K562 (cell line): Measurements from ENCODE around the gene LGALS7. TPM values are rescaled to one million over a fixed set of nuclear protein-coding genes. Genes with fewer than 3 reads are reported as not detected.
A peak's percentile ranks its signal among the peaks of the same experiment; 100 is the strongest.

Experiments used
- ATAC-seq: fragments of 200-7000 bp; cut with Tn5 transposase; 3 replicates; pipeline ENCODE4 v1.9.1; 2020; ENCODE audit warnings: moderate library complexity
- BruUV-seq: library from RNA; stranded (reverse); fragments of 400-500 nt; replicated peaks from 2 replicates; lab custom pipeline; 2021; lab: Mats Ljungman, UMichigan
- CTCF ChIA-PET: fragments of 300-600 bp; formaldehyde crosslinking; extraction: SDS; loops from one replicate; lab custom pipeline; 2021; ENCODE audit warnings: low intra/inter-chr PET ratio; lab: Yijun Ruan, JAX
- POLR2A ChIA-PET: fragments of 300-600, 350-650 bp; sonication (Branson Sonifier 250); formaldehyde crosslinking; extraction: SDS; loops from one replicate; lab custom pipeline; 2021; ENCODE audit warnings: antibody characterized with exemption, inconsistent platforms; lab: Yijun Ruan, JAX
- DNase-seq, 4 experiments: peaks; one replicate each; pipeline versions ENCODE4 v3.0.0 to v3.0.0-alpha.2; 2011 to 2018; ENCODE audit warnings: low spot score in 3 of 4, mixed read lengths in 3 of 4; ENCODE audit errors: extremely low read depth in 1 of 4
- FAIRE-seq: peaks from 2 replicates; lab custom pipeline; 2011; peaks lifted over from hg19 to GRCh38; lab: Jason Lieb, UNC
- H2AFZ ChIP-seq: 2 replicates; pipeline ENCODE4 v1.6.0; 2011; ENCODE audit warnings: low read depth, low read length, control low read depth, inconsistent platforms
- H3K27ac ChIP-seq: fragments of 200-600 bp; 3 replicates; pipeline ENCODE4 v1.8.0; 2011; ENCODE audit warnings: low read depth, mild to moderate bottlenecking, control low read depth, inconsistent platforms, low read length, moderate library complexity, mixed read lengths; ENCODE audit errors: extremely low read depth
- H3K27me3 ChIP-seq, 2 experiments: fragments of 300-600 bp in 1 of 2; 2 replicates in 1 of 2; 3 replicates in 1 of 2; pipeline versions ENCODE4 v1.6.0 to v1.8.0; 2011; ENCODE audit warnings: inconsistent platforms in 2 of 2, low read length in 2 of 2, mild to moderate bottlenecking in 1 of 2, mixed read lengths in 1 of 2, moderate library complexity in 1 of 2; ENCODE audit not compliant: control insufficient read depth in 2 of 2, insufficient read depth in 2 of 2
- H3K36me3 ChIP-seq: fragments of 300-600 bp; 3 replicates; pipeline ENCODE4 v1.8.0; 2011; ENCODE audit warnings: mild to moderate bottlenecking, low read length, inconsistent platforms; ENCODE audit not compliant: control insufficient read depth, insufficient read depth
- H3K4me1 ChIP-seq, 2 experiments: fragments of 200-600 bp in 1 of 2; replicated peaks in 1 of 2; 2 replicates in 1 of 2; 3 replicates in 1 of 2; pipeline versions ENCODE4 v1.5.1 to v1.8.0; 2011; ENCODE audit warnings: inconsistent platforms in 2 of 2, low read length in 2 of 2, mild to moderate bottlenecking in 1 of 2, mixed read lengths in 1 of 2, moderate library complexity in 1 of 2; ENCODE audit not compliant: control insufficient read depth in 2 of 2, insufficient read depth in 2 of 2
- H3K4me2 ChIP-seq: 2 replicates; pipeline ENCODE4 v1.6.1; 2011; ENCODE audit warnings: low read length, control low read depth, inconsistent platforms, mixed read lengths; ENCODE audit not compliant: insufficient read depth
- H3K4me3 ChIP-seq: fragments of 200-600 bp; sonication (generic), shearing (Covaris generic); 2 replicates; pipeline ENCODE4 v1.5.1; 2016; ENCODE audit warnings: control low read depth, inconsistent platforms
- H3K79me2 ChIP-seq: fragments of 200-600 bp; 3 replicates; pipeline ENCODE4 v1.8.0; 2011; ENCODE audit warnings: low read length, inconsistent platforms; ENCODE audit not compliant: control insufficient read depth, insufficient read depth
- H3K9ac ChIP-seq, 2 experiments: 2 replicates each; pipeline versions ENCODE4 v1.6.0 to v1.6.1; 2011; ENCODE audit warnings: low read depth in 2 of 2, low read length in 2 of 2, control low read depth in 1 of 2, inconsistent platforms in 1 of 2, mild to moderate bottlenecking in 1 of 2, mixed read lengths in 1 of 2; ENCODE audit not compliant: insufficient read depth in 1 of 2
- H3K9me1 ChIP-seq: one replicate; pipeline ENCODE4 v1.6.0; 2011; ENCODE audit warnings: inconsistent platforms, mild to moderate bottlenecking, low read length, moderate library complexity; ENCODE audit not compliant: control insufficient read depth, insufficient read depth
- H3K9me3 ChIP-seq: replicated peaks from 2 replicates; pipeline ENCODE4 v1.5.1; 2011; ENCODE audit warnings: low read depth, low read length, inconsistent platforms; ENCODE audit not compliant: control insufficient read depth, insufficient read depth
- H4K20me1 ChIP-seq: replicated peaks from 2 replicates; pipeline ENCODE4 v1.6.1; 2011; ENCODE audit warnings: low read length, inconsistent platforms, mixed read lengths; ENCODE audit not compliant: control insufficient read depth, insufficient read depth
- BCOR ChIP-seq: fragments of 450-650 bp; IDR thresholded peaks from 2 replicates; pipeline ENCODE4 v1.6.1; 2016
- CBX2 ChIP-seq: fragments of 200-600 bp; sonication (generic); IDR thresholded peaks from one replicate; pipeline ENCODE4 v1.6.1; 2012; ENCODE audit warnings: mild to moderate bottlenecking, low read length, inconsistent platforms; ENCODE audit not compliant: insufficient read depth, poor library complexity, severe bottlenecking
- ETS1 ChIP-seq: conservative IDR thresholded peaks from 2 replicates; pipeline ENCODE4 v1.6.1; 2011; ENCODE audit warnings: low read depth, mild to moderate bottlenecking, low read length; ENCODE audit not compliant: control insufficient read depth
- ETS2 ChIP-seq: IDR thresholded peaks from 2 replicates; pipeline ENCODE4 v1.6.1; 2016; ENCODE audit warnings: borderline replicate concordance, missing genetic modification characterization, mild to moderate bottlenecking, moderate library complexity, missing compliant biosample characterization; ENCODE audit not compliant: poor library complexity, severe bottlenecking
- FIP1L1 ChIP-seq: fragments of 200-400 bp; formaldehyde crosslinking; IDR thresholded peaks from 2 replicates; pipeline ENCODE4 v1.6.1; 2018; ENCODE audit warnings: mild to moderate bottlenecking, low read depth, low read length; ENCODE audit not compliant: poor library complexity, severe bottlenecking
- FOSL1 ChIP-seq: fragments of 200-800 bp; sonication (Bioruptor generic); conservative IDR thresholded peaks from 2 replicates; pipeline ENCODE4 v1.6.1; 2016; ENCODE audit warnings: missing genetic modification characterization, missing compliant biosample characterization
- NR0B1 ChIP-seq: fragments of 450-650 bp; IDR thresholded peaks from one replicate; pipeline ENCODE4 v1.6.1; 2018; ENCODE audit warnings: mild to moderate bottlenecking, moderate library complexity; ENCODE audit not compliant: partially characterized antibody
- POLR2AphosphoS5 ChIP-seq: IDR thresholded peaks from 2 replicates; pipeline ENCODE4 v1.6.1; 2011; ENCODE audit warnings: mild to moderate bottlenecking, low read depth, low read length, moderate library complexity; ENCODE audit not compliant: control insufficient read depth, insufficient read depth
- SMAD3 ChIP-seq: fragments of 450-650 bp; formaldehyde crosslinking; conservative IDR thresholded peaks from 2 replicates; pipeline ENCODE4 v1.4.0; 2020; ENCODE audit warnings: mild to moderate bottlenecking
- SREBF2 ChIP-seq: sonication (generic); formaldehyde crosslinking; IDR thresholded peaks from 2 replicates; pipeline ENCODE4 v1.4.0; 2020; ENCODE audit warnings: mild to moderate bottlenecking, missing genetic modification reagents
- THAP7 ChIP-seq: fragments of 250-450 bp; sonication (Bioruptor Pico); IDR thresholded peaks from 2 replicates; pipeline ENCODE4 v1.5.0; 2021
- ZBTB5 ChIP-seq: fragments of 450-650 bp; IDR thresholded peaks from 2 replicates; pipeline ENCODE4 v1.6.1; 2017; ENCODE audit warnings: antibody characterized with exemption
- ZNF133 ChIP-seq: fragments of 250-450 bp; sonication (Bioruptor Pico); IDR thresholded peaks from 2 replicates; pipeline ENCODE4 v1.4.0; 2020; ENCODE audit warnings: mild to moderate bottlenecking
- ZNF57 ChIP-seq: fragments of 450-650 bp; formaldehyde crosslinking; IDR thresholded peaks from 2 replicates; pipeline ENCODE4 v1.4.0; 2020; ENCODE audit warnings: mild to moderate bottlenecking, moderate library complexity
- ZNF655 ChIP-seq: fragments of 250-450 bp; sonication (Bioruptor Pico); IDR thresholded peaks from 2 replicates; pipeline ENCODE4 v1.5.0; 2021
- WGBS: fragments of 100-300 bp; shearing (Covaris generic); methylation state at CpG from one replicate; pipeline ENCODE4 v1.1.6; 2016; ENCODE audit warnings: low coverage, mixed read lengths; ENCODE audit not compliant: insufficient coverage; ENCODE audit errors: missing lambda C conversion rate; 5-methylcytosine and 5-hydroxymethylcytosine counted together
- in situ Hi-C: fragments of 300-500 bp; cut with MboI; formaldehyde crosslinking; loops from 4 replicates; pipeline ENCODE4 v1.15.0; 2018; ENCODE audit warnings: inconsistent platforms, mixed read lengths
- intact Hi-C: fragments of 100-400 bp; cut with micrococcal nuclease; formaldehyde crosslinking; loops from 2 replicates; pipeline ENCODE4 v1.14.2; 2022
- polyA plus RNA-seq, 8 experiments: library from polyadenylated mRNA; depleted of rRNA in 4 of 8; stranded (reverse) in 5 of 8; unstranded in 3 of 8; fragments of >200 nt; fragmentation: Nextera tagmentation in 2 of 8; fragmentation: Illumina TruSeq in 1 of 8; extraction: Ambion mirVana in 2 of 8; extraction: Trizol in 1 of 8; gene quantifications; 2 replicates each; pipeline versions ENCODE4 v1.2.1 to v1.2.3, GENCODE V29; 2011 to 2014; ENCODE audit warnings: inconsistent platforms in 1 of 8, missing spikeins in 1 of 8
- total RNA-seq, 7 experiments: library from RNA; depleted of rRNA in 6 of 7; stranded (reverse); fragments of >200 nt in 6 of 7; fragmentation: Illumina TruSeq in 2 of 7; extraction: Trizol in 2 of 7; gene quantifications; 2 replicates each; pipeline versions ENCODE4 v1.2.1 to v1.2.3, GENCODE V29; 2011 to 2021; ENCODE audit warnings: low replicate concordance in 1 of 7

LGALS7 gene
- total and polyA plus RNA-seq, 9 of the 15 experiments (the other 6 are each of a cell fraction or from before 2014, with no cell fraction given) = not detected

- no peaks in the 10 kb centered on the region for H3K9me1 ChIP-seq
- WGBS = 82% methylated on average over 27 of the region's 30 CpGs
- POLR2A ChIA-PET = interaction anchor here (0.9 to 1.7 kb wide), 2 partner anchors 16 to 57 kb away, joined by 3 to 5 read pairs; no protein-coding TSS in a partner anchor
- H3K4me3 ChIP-seq = no peak overlapping the region
- H3K9me3 ChIP-seq = no peaks in the 10 kb centered on the region
- peak overlapping the region in 1 of 2 experiments; percentile 59; a peak in 2 of 4 replicates for H3K9ac ChIP-seq
- peaks cover 11 to 49% of the 10 kb centered on the region in 2 experiments for H3K4me1 ChIP-seq
- no peaks in the 10 kb centered on the region for H3K79me2 ChIP-seq
- intact Hi-C loops (loop anchor here (5.0 kb wide), 1 partner anchor 50 kb away; no protein-coding TSS in a partner anchor), in situ Hi-C loops (no loop called here)
- no peak overlapping the region for H3K27ac ChIP-seq
- DNase-seq (no peak), ATAC-seq (no peak), FAIRE-seq (no peak)
- H3K4me2 ChIP-seq = no peak overlapping the region
- CTCF ChIA-PET = no interaction called here
- H4K20me1 ChIP-seq = no peaks in the 10 kb centered on the region; the same call in 1 of the 2 replicates
- H3K27me3 ChIP-seq = no peaks in the 10 kb centered on the region
- no TSS peak for BruUV-seq
- no peak overlapping the region for H2AFZ ChIP-seq
- peaks cover 94% of the 10 kb centered on the region; the same call in 2 of the 3 replicates for H3K36me3 ChIP-seq
- TF ChIP-seq ETS2 (tag) (no peak), ZNF57 (CRISPR knock-in tag) (no peak), FOSL1 (tag) (no peak), ZNF133 (CRISPR knock-in tag) (no peak), ETS1 (no peak), CBX2 (no peak), ZBTB5 (no peak), ZNF655 (CRISPR knock-in tag) (no peak), SREBF2 (CRISPR knock-in tag) (no peak), SMAD3 (no peak), NR0B1 (no peak), POLR2AphosphoS5 (no peak), FIP1L1 (peak; percentile 38), THAP7 (CRISPR knock-in tag) (no peak), BCOR (no peak)
These were observed 46.5 kb downstream of the LGALS7 start for GRCh38 chr19:38726761-38727301.
